Measurements from ENCODE around the gene RNF151.
"Not testable (repeated sequence)": the region's sequence is repeated elsewhere in the genome, so short reads cannot be mapped to it uniquely, and the experiment has no call there.

RNF151 gene

DNA sequence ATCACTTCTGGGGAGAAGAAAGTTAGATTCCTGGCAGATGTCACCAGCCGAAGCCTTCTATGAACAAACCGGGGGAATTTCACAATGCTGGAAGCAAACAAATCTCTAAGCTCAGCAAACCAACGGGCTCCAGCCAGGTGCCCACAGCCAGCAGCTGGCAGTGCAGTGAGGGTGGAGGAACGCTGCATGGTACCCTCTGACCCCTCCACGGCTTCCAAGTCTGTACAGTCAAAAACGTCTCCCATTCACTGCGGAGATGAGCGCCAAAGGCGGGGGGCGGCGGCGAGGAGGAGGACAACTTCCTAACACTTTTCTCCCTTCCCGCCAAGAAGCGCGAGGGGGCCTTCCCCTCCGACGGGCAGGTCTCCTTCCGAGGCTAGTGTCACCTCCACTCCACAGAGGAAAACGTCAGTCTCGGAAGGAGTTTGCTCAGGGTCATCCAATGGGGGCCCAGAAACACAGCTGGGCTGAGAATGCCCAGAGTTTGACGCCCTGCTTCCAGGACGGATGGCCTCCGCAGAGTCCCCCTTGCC is 42.0 kb downstream of the RNF151 start:
- H3K9me3 ChIP-seq: no peaks in the 10 kb centered on the region
- H3K4me1 ChIP-seq (ENCODE audit: control insufficient read depth in 1 of 2, insufficient read depth in 1 of 2, low read depth in 1 of 2, low read length in 1 of 2): peaks cover 36 to 49% of the 10 kb centered on the region in 2 experiments
- H3K27ac ChIP-seq: peak overlapping the region; percentile 72
- no peaks in the 10 kb centered on the region for H3K36me3 ChIP-seq
- H3K27me3 ChIP-seq: peaks cover 6% of the 10 kb centered on the region
- TF ChIP-seq, protein P1, sequence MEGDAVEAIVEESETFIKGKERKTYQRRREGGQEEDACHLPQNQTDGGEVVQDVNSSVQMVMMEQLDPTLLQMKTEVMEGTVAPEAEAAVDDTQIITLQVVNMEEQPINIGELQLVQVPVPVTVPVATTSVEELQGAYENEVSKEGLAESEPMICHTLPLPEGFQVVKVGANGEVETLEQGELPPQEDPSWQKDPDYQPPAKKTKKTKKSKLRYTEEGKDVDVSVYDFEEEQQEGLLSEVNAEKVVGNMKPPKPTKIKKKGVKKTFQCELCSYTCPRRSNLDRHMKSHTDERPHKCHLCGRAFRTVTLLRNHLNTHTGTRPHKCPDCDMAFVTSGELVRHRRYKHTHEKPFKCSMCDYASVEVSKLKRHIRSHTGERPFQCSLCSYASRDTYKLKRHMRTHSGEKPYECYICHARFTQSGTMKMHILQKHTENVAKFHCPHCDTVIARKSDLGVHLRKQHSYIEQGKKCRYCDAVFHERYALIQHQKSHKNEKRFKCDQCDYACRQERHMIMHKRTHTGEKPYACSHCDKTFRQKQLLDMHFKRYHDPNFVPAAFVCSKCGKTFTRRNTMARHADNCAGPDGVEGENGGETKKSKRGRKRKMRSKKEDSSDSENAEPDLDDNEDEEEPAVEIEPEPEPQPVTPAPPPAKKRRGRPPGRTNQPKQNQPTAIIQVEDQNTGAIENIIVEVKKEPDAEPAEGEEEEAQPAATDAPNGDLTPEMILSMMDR (IDR thresholded peaks at IDR 0.05): no peak
- peak overlapping the region; percentile 77 to 82 for H3K4me3 ChIP-seq (ENCODE audit: low read depth in 1 of 2, low read length in 1 of 2)

DNA sequence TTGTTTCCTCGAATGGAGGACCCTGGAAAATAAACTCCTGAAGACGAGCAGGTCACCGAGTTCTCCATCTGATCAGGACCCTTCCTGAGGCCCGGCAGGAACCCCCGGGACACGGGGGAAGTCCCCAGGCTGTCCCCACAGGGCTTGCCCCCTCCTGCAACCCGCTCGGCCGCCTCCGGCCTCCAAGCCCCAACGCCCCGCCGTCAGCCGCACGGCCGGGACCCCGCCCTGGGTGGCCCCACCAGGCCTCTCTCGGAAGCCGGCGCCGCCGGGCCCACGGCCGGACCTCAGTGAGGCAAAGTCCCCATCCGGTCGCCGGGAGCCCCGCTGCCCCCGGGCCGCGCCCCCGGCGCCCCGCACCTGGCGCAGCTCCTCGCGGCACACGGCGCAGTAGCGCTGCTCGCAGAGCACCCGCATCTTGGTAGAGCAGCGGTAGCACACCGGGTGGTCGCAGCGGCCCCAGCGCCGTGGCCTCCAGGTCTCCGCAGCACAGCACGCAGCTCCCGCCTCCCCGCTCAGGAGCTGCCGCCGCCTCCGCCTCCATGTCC is 42.6 kb downstream of the RNF151 start:
- H3K9me3 ChIP-seq: no peaks in the 10 kb centered on the region
- H3K36me3 ChIP-seq: no peaks in the 10 kb centered on the region
- H3K27ac ChIP-seq: peak overlapping the region; percentile 72
- peaks cover 31 to 44% of the 10 kb centered on the region in 2 experiments for H3K4me1 ChIP-seq (ENCODE audit: control insufficient read depth in 1 of 2, insufficient read depth in 1 of 2, low read depth in 1 of 2, low read length in 1 of 2)
- peak overlapping the region; percentile 77 to 82 for H3K4me3 ChIP-seq (ENCODE audit: low read depth in 1 of 2, low read length in 1 of 2)
- peaks cover 6% of the 10 kb centered on the region for H3K27me3 ChIP-seq
- TF ChIP-seq, protein P1 (IDR thresholded peaks at IDR 0.05): no peak

DNA sequence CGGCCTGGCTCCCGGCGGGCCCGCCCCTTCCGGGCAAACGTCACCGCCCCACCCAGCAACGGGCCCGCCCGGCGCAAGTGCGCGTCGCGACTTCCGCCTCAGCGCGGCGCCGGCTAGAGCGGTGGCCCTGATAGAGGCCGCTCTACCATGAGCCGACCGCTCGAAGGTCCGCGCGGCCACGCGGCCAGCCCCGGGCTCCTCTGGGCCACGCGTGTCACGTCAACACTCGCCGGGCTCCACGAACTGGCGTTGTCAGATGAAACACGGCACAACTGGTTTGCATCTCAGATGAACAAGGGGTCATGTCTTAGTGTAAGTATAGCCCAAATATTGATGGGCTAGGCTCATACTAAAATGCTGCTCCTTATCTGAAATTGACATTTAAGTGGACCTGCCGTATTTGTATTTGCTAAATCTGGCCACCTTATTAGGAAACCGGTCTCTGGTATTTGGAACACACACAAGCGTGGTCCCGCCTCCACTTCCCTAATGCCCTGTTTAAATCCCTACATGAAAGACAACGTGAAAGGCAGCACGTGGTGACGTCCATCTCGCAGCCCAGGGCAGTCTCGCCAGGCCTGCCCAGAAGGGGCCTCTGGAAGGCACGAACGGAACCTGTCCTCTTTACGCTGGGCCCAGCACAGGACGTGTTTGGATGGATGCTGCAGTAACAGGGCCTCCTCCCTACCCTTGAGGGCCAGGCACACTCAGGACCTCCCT is 43.3 kb downstream of the RNF151 start, which contains the start of gene ZNF598:
ZNF598 (minus strand) TSS at position 31 of the 720 bp plus-strand sequence.
- Histone ChIP-seq H3K27me3 (peaks cover 6% of the 10 kb centered on the region), H3K27ac (peak within 1 kb of the TSS; percentile 81), H3K36me3 (no peaks in the 10 kb centered on the region), H3K4me1 (ENCODE audit: control insufficient read depth in 1 of 2, insufficient read depth in 1 of 2, low read depth in 1 of 2, low read length in 1 of 2) (peaks cover 29 to 42% of the 10 kb centered on the region in 2 experiments), H3K4me3 (ENCODE audit: low read depth in 1 of 2, low read length in 1 of 2) (peak within 1 kb of the TSS; percentile 77 to 82), H3K9me3 (no peaks in the 10 kb centered on the region)
- TF ChIP-seq, protein P1 (IDR thresholded peaks at IDR 0.05): peak; percentile 63

DNA sequence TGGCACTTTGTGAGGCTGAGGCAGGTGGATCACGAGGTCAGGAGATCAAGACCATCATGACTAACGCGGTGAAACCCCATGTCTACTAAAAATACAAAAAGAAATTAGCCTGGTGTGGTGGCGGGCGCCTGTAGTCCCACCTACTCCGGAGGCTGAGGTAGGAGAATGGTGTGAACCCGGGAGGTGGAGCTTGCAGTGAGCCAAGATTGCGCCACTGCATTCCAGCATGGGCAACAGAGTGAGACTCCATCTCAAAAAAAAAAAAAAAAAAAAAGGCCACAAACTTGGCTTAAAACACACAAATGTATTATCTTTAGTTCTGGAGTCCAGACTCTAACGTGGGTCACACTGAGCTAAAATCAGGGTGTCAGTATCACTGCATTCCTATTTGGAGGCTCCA is 45.1 kb downstream of the RNF151 start:
- not testable (repeated sequence) for H3K9me3 ChIP-seq; H3K27me3 ChIP-seq; H3K27ac ChIP-seq; H3K36me3 ChIP-seq; H3K4me3 ChIP-seq (ENCODE audit: low read depth in 1 of 2, low read length in 1 of 2)
- H3K4me1 ChIP-seq (ENCODE audit: control insufficient read depth in 1 of 2, insufficient read depth in 1 of 2, low read depth in 1 of 2, low read length in 1 of 2): peaks cover 29 to 33% of the 10 kb centered on the region in 2 experiments

DNA sequence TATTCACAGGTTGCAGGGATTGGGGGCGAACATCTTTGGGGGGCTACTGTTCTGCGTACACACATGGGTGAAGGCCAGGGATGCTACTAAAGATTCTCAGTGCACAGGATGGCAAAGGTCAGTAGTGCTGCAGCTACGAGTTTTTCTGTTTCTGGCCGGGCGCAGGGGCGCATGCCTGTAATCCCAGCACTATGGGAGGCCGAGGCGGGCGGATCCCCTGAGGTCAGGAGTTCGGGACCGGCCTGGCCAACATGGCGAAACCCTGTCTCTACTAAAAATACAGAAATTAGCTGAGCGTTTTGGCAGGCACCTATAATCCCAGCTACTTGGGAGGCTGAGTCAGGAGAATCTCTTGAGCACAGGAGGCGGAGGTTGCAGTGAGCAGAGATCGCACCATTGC is 46.9 kb downstream of the RNF151 start:
- Histone ChIP-seq H3K36me3 (no peaks in the 10 kb centered on the region), H3K27ac (no peak overlapping the region), H3K4me1 (ENCODE audit: control insufficient read depth in 1 of 2, insufficient read depth in 1 of 2, low read depth in 1 of 2, low read length in 1 of 2) (peaks cover 15 to 16% of the 10 kb centered on the region in 2 experiments), H3K4me3 (ENCODE audit: low read depth in 1 of 2, low read length in 1 of 2) (no peak overlapping the region), H3K27me3 (peaks cover 20% of the 10 kb centered on the region), H3K9me3 (no peaks in the 10 kb centered on the region)
- TF ChIP-seq, protein P1 (IDR thresholded peaks at IDR 0.05): no peak

Data from neutrophil (primary cell).